ENCODE measurements around the gene TANK.

TANK gene

DNA sequence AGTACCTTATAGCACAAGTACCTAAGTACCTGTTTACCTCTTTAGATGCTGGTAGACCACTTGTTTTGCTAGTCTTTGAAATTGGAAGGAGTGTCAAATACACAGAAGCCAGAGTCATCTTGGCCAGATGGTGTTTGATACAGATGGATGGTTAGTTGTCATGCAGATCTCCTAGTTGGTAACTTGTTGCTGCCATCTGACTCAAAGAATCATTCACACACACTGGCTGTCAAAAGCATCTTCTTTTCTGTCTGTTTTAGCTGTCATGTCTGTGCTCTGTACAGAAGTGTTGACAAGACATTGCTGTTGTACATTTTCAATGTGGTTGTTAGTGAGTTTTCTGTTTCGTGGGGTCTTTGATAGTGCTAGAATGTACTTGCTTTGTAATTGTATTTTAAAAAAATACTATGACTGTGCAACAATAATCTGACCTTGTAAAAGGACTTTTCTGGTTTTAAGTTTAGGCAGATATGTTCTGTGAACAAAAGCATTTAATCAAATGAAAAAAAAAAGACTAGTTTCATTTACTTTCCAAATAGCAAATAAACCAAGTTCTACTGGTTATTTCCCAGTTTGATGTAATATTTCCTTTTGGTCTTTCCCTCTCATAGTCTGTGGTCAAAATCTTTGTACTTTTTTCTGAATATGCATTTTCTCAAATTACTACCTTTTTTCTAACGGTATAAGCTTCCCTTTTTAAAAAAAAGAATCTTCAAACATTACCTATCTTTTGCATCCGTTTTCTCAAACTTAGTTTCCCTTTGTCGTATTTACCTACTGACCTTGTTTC lies 39.9 kb downstream of the TANK start:
- in situ Hi-C loops (cut with HindIII; ENCODE audit: low sequenced_read_pairs) = no loop called here
- DNase-seq (ENCODE audit: low read depth) = no peak
- TF ChIP-seq, protein P1, sequence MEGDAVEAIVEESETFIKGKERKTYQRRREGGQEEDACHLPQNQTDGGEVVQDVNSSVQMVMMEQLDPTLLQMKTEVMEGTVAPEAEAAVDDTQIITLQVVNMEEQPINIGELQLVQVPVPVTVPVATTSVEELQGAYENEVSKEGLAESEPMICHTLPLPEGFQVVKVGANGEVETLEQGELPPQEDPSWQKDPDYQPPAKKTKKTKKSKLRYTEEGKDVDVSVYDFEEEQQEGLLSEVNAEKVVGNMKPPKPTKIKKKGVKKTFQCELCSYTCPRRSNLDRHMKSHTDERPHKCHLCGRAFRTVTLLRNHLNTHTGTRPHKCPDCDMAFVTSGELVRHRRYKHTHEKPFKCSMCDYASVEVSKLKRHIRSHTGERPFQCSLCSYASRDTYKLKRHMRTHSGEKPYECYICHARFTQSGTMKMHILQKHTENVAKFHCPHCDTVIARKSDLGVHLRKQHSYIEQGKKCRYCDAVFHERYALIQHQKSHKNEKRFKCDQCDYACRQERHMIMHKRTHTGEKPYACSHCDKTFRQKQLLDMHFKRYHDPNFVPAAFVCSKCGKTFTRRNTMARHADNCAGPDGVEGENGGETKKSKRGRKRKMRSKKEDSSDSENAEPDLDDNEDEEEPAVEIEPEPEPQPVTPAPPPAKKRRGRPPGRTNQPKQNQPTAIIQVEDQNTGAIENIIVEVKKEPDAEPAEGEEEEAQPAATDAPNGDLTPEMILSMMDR (IDR thresholded peaks at IDR 0.05; ENCODE audit: low read depth, low read length, missing control alignments) = no peak
- no peak overlapping the region for H3K4me3 ChIP-seq (ENCODE audit: low read depth, low read length)

GRCh38 chr2:161204846-161205245 lies 44.6 kb downstream of the TANK start:
- TF ChIP-seq, protein P1 (IDR thresholded peaks at IDR 0.05; ENCODE audit: low read depth, low read length, missing control alignments) = no peak
- in situ Hi-C loops (cut with HindIII; ENCODE audit: low sequenced_read_pairs) = no loop called here
- no peak overlapping the region for H3K4me3 ChIP-seq (ENCODE audit: low read depth, low read length)
- no peak for DNase-seq (ENCODE audit: low read depth)

DNA sequence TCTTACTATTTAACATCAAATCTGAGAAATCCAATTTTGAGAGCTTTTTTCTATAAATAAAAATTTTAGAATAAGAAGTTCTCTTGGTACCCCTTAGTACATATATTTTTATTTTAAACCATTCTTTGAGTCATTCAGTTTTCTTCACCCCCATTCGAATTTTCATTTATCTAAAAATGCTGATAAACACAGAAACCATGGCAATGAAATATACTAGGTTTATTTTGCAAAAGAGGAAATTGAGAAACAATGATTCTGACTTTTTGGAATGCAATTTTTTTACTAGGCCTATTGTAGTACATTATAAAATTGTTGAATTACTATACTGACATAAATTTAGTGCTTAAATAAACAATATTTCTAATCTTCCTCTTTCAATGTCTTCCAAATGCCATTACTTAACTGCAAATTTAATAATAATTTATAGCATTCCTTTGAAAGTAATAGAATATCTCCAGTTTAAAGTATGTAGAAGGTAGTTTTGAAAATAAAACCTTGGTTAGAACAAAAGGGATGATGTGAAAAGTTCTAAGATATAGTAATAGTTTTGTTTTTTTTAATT lies 46.3 kb downstream of the TANK start:
- DNase-seq (ENCODE audit: low read depth) = no peak
- no peak overlapping the region for H3K4me3 ChIP-seq (ENCODE audit: low read depth, low read length)
- TF ChIP-seq, protein P1 (IDR thresholded peaks at IDR 0.05; ENCODE audit: low read depth, low read length, missing control alignments) = no peak
- in situ Hi-C loops (cut with HindIII; ENCODE audit: low sequenced_read_pairs) = no loop called here

DNA sequence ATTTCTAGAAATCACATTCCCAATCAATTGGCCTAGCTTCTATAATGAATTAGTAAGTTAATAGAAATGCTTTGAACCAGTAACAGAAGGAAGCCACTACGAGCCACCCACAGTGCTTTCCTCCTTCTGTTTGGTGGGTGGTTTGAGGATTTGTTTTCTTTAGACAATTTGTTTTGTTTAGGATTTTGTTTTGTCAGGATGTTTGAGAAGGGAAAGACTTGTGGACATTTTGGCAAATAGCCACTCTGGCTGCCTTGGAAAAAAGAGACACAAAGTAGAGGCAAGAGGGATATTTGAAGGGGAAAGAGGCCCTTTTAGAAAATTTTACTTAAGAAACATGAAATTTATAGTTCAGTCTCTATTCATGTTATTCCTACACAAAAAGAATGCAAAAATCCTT lies 47.7 kb downstream of the TANK start:
- H3K4me3 ChIP-seq (ENCODE audit: low read depth, low read length) = no peak overlapping the region
- TF ChIP-seq, protein P1 (IDR thresholded peaks at IDR 0.05; ENCODE audit: low read depth, low read length, missing control alignments) = no peak
- no peak for DNase-seq (ENCODE audit: low read depth)
- in situ Hi-C loops (cut with HindIII; ENCODE audit: low sequenced_read_pairs) = no loop called here

DNA sequence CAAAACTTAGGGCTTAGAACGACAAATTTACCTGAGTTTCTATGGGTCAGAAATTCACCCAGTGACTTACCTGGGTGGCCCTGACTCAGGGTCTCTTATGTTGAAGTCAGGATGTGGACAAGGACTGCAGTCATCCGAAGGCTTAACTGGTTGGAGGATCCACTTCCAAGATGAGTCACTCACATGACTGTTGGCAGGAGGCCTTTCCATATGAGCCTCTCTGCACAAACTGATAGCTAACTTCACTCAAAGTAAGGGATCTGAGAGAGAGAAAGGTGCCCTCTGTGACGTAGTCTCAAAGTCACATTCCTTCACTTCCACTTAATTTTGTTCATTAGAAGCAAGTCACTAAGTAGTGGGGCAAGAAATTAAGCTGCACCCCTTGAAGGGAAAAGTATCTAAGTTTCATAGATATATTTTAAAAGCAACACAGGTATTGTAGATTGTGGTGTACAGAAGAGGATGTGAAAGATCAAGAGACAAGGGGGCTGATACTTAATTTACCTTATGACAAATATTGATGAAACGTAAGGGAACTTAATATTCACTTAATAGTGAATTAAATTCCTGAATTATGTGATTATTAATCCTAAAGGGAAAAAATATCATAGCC lies 48.4 kb downstream of the TANK start:
- in situ Hi-C loops (cut with HindIII; ENCODE audit: low sequenced_read_pairs) = no loop called here
- H3K4me3 ChIP-seq (ENCODE audit: low read depth, low read length) = no peak overlapping the region
- TF ChIP-seq, protein P1 (IDR thresholded peaks at IDR 0.05; ENCODE audit: low read depth, low read length, missing control alignments) = no peak
- peak; percentile 27 for DNase-seq (ENCODE audit: low read depth)

DNA sequence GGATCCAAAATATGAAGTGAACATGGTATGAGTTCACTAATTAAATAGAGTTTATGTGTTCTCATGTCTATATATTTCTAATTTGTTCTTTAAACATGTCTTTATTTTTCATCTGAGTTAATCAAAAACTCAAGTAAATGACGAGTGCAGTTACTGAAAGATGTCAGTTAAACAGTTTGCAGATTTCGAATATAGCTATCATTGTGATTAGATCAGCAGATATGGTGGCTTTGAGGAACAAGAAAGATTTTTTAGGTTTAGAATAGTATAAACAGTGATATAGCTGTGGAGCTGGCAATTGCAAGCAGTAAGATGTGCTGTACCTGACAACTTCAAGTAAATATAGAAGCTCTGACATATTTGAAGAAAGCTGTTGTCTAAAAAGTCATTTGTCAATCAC lies 49.7 kb downstream of the TANK start:
- TF ChIP-seq, protein P1 (IDR thresholded peaks at IDR 0.05; ENCODE audit: low read depth, low read length, missing control alignments) = no peak
- in situ Hi-C loops (cut with HindIII; ENCODE audit: low sequenced_read_pairs) = no loop called here
- no peak overlapping the region for H3K4me3 ChIP-seq (ENCODE audit: low read depth, low read length)
- no peak for DNase-seq (ENCODE audit: low read depth)

Measured in astrocyte of the cerebellum (primary cell).